Measurements from ENCODE around the gene RAPGEF4. TPM values are rescaled to one million over a fixed set of nuclear protein-coding genes. Genes with fewer than 3 reads are reported as not detected.

The RAPGEF4 gene
- total and polyA plus RNA-seq, 4 donors: 0.46 to 22.8 (median 3.9) TPM

GRCh38 chr2:172846551-172846950 lies 110.9 kb downstream of the RAPGEF4 start:
- Histone ChIP-seq H3K4me1 (ENCODE audit: control insufficient read depth in 1 of 2, insufficient read depth in 2 of 2, low read length in 2 of 2) (no peaks in the 10 kb centered on the region), H3K9me3 (ENCODE audit: control insufficient read depth, low read length) (no peaks in the 10 kb centered on the region), H3K27me3 (ENCODE audit: control insufficient read depth in 1 of 2, insufficient read depth in 2 of 2, low read length in 1 of 2) (no peaks in the 10 kb centered on the region), H3K27ac (ENCODE audit: low read depth in 1 of 2, low read length in 2 of 2) (no peak overlapping the region), H3K36me3 (ENCODE audit: control insufficient read depth in 1 of 2, insufficient read depth in 2 of 2, low read length in 1 of 2) (no peaks in the 10 kb centered on the region), H3K4me3 (ENCODE audit: low read length in 2 of 2) (no peak overlapping the region)
- DNase-seq (no peak), ATAC-seq (ENCODE audit: low FRiP score) (no peak)
- intact Hi-C loops (cut with DNase I): no loop called here
- 78 to 83% methylated on average over 5 of the region's 5 CpGs for WGBS, 2 donors

- H3K4me1 ChIP-seq (ENCODE audit: control insufficient read depth in 1 of 2, insufficient read depth in 2 of 2, low read length in 2 of 2): no peaks in the 10 kb centered on the region
- no peaks in the 10 kb centered on the region for H3K9me3 ChIP-seq (ENCODE audit: control insufficient read depth, low read length)
- no peak for DNase-seq
- 83 to 95% methylated on average over 5 of the region's 5 CpGs for WGBS, 2 donors
- ATAC-seq (ENCODE audit: low FRiP score): no peak
- intact Hi-C loops (cut with DNase I): no loop called here
- H3K27me3 ChIP-seq (ENCODE audit: control insufficient read depth in 1 of 2, insufficient read depth in 2 of 2, low read length in 1 of 2): no peaks in the 10 kb centered on the region
- H3K4me3 ChIP-seq (ENCODE audit: low read length in 2 of 2): no peak overlapping the region
- H3K27ac ChIP-seq (ENCODE audit: low read depth in 1 of 2, low read length in 2 of 2): no peak overlapping the region
- no peaks in the 10 kb centered on the region for H3K36me3 ChIP-seq (ENCODE audit: control insufficient read depth in 1 of 2, insufficient read depth in 2 of 2, low read length in 1 of 2)
Observed at GRCh38 chr2:172847188-172847587, 111.5 kb downstream of the RAPGEF4 start.

GRCh38 chr2:172848519-172848918 lies 112.9 kb downstream of the RAPGEF4 start:
- Histone ChIP-seq H3K9me3 (ENCODE audit: control insufficient read depth, low read length) (no peaks in the 10 kb centered on the region), H3K27me3 (ENCODE audit: control insufficient read depth in 1 of 2, insufficient read depth in 2 of 2, low read length in 1 of 2) (no peaks in the 10 kb centered on the region), H3K27ac (ENCODE audit: low read depth in 1 of 2, low read length in 2 of 2) (no peak overlapping the region), H3K4me3 (ENCODE audit: low read length in 2 of 2) (no peak overlapping the region), H3K4me1 (ENCODE audit: control insufficient read depth in 1 of 2, insufficient read depth in 2 of 2, low read length in 2 of 2) (no peaks in the 10 kb centered on the region), H3K36me3 (ENCODE audit: control insufficient read depth in 1 of 2, insufficient read depth in 2 of 2, low read length in 1 of 2) (no peaks in the 10 kb centered on the region)
- ATAC-seq (ENCODE audit: low FRiP score) (no peak), DNase-seq (no peak)
- intact Hi-C loops (cut with DNase I): no loop called here
- WGBS, 2 donors: 75 to 76% methylated on average over 2 of the region's 2 CpGs

- Histone ChIP-seq H3K9me3 (ENCODE audit: control insufficient read depth, low read length) (no peaks in the 10 kb centered on the region), H3K36me3 (ENCODE audit: control insufficient read depth in 1 of 2, insufficient read depth in 2 of 2, low read length in 1 of 2) (no peaks in the 10 kb centered on the region), H3K4me1 (ENCODE audit: control insufficient read depth in 1 of 2, insufficient read depth in 2 of 2, low read length in 2 of 2) (no peaks in the 10 kb centered on the region), H3K4me3 (ENCODE audit: low read length in 2 of 2) (no peak overlapping the region), H3K27ac (ENCODE audit: low read depth in 1 of 2, low read length in 2 of 2) (no peak overlapping the region), H3K27me3 (ENCODE audit: control insufficient read depth in 1 of 2, insufficient read depth in 2 of 2, low read length in 1 of 2) (no peaks in the 10 kb centered on the region)
- 83 to 88% methylated on average over 4 of the region's 4 CpGs for WGBS, 2 donors
- intact Hi-C loops (cut with DNase I): no loop called here
- DNase-seq (no peak), ATAC-seq (ENCODE audit: low FRiP score) (no peak)
Observed at GRCh38 chr2:172849519-172850217, 114.0 kb downstream of the RAPGEF4 start.

GRCh38 chr2:172855588-172855987 lies 119.9 kb downstream of the RAPGEF4 start:
- H3K9me3 ChIP-seq (ENCODE audit: control insufficient read depth, low read length): no peaks in the 10 kb centered on the region
- intact Hi-C loops (cut with DNase I): no loop called here
- no peaks in the 10 kb centered on the region for H3K36me3 ChIP-seq (ENCODE audit: control insufficient read depth in 1 of 2, insufficient read depth in 2 of 2, low read length in 1 of 2)
- ATAC-seq (ENCODE audit: low FRiP score): no peak
- H3K27ac ChIP-seq (ENCODE audit: low read depth in 1 of 2, low read length in 2 of 2): no peak overlapping the region
- H3K4me3 ChIP-seq (ENCODE audit: low read length in 2 of 2): no peak overlapping the region
- H3K4me1 ChIP-seq (ENCODE audit: control insufficient read depth in 1 of 2, insufficient read depth in 2 of 2, low read length in 2 of 2): no peaks in the 10 kb centered on the region
- no peak for DNase-seq
- H3K27me3 ChIP-seq (ENCODE audit: control insufficient read depth in 1 of 2, insufficient read depth in 2 of 2, low read length in 1 of 2): no peaks in the 10 kb centered on the region

- Histone ChIP-seq H3K9me3 (ENCODE audit: control insufficient read depth, low read length) (no peaks in the 10 kb centered on the region), H3K36me3 (ENCODE audit: control insufficient read depth in 1 of 2, insufficient read depth in 2 of 2, low read length in 1 of 2) (no peaks in the 10 kb centered on the region), H3K27ac (ENCODE audit: low read depth in 1 of 2, low read length in 2 of 2) (no peak overlapping the region), H3K27me3 (ENCODE audit: control insufficient read depth in 1 of 2, insufficient read depth in 2 of 2, low read length in 1 of 2) (no peaks in the 10 kb centered on the region), H3K4me3 (ENCODE audit: low read length in 2 of 2) (no peak overlapping the region), H3K4me1 (ENCODE audit: control insufficient read depth in 1 of 2, insufficient read depth in 2 of 2, low read length in 2 of 2) (no peaks in the 10 kb centered on the region)
- 87 to 93% methylated on average over 2 of the region's 2 CpGs for WGBS, 2 donors
- intact Hi-C loops (cut with DNase I): no loop called here
- ATAC-seq (ENCODE audit: low FRiP score) (no peak), DNase-seq (no peak)
Observed at GRCh38 chr2:172856606-172857005, 121.0 kb downstream of the RAPGEF4 start.

GRCh38 chr2:172858473-172858745 lies 122.8 kb downstream of the RAPGEF4 start:
- Histone ChIP-seq H3K36me3 (ENCODE audit: control insufficient read depth in 1 of 2, insufficient read depth in 2 of 2, low read length in 1 of 2) (no peaks in the 10 kb centered on the region), H3K27ac (ENCODE audit: low read depth in 1 of 2, low read length in 2 of 2) (no peak overlapping the region), H3K27me3 (ENCODE audit: control insufficient read depth in 1 of 2, insufficient read depth in 2 of 2, low read length in 1 of 2) (peaks cover 0 to 1% of the 10 kb centered on the region in 2 donors), H3K4me3 (ENCODE audit: low read length in 2 of 2) (no peak overlapping the region), H3K4me1 (ENCODE audit: control insufficient read depth in 1 of 2, insufficient read depth in 2 of 2, low read length in 2 of 2) (no peaks in the 10 kb centered on the region), H3K9me3 (ENCODE audit: control insufficient read depth, low read length) (no peaks in the 10 kb centered on the region)
- intact Hi-C loops (cut with DNase I): no loop called here
- WGBS, 2 donors: 56 to 57% methylated on average over 1 of the region's 1 CpG
- ATAC-seq (ENCODE audit: low FRiP score): no peak
- no peak for DNase-seq

- no peaks in the 10 kb centered on the region for H3K4me1 ChIP-seq (ENCODE audit: control insufficient read depth in 1 of 2, insufficient read depth in 2 of 2, low read length in 2 of 2)
- 49 to 50% methylated on average over 9 of the region's 9 CpGs for WGBS, 2 donors
- no peak overlapping the region for H3K27ac ChIP-seq (ENCODE audit: low read depth in 1 of 2, low read length in 2 of 2)
- no peak overlapping the region for H3K4me3 ChIP-seq (ENCODE audit: low read length in 2 of 2)
- H3K9me3 ChIP-seq (ENCODE audit: control insufficient read depth, low read length): no peaks in the 10 kb centered on the region
- intact Hi-C loops (cut with DNase I): no loop called here
- H3K27me3 ChIP-seq (ENCODE audit: control insufficient read depth in 1 of 2, insufficient read depth in 2 of 2, low read length in 1 of 2): peaks cover 0 to 1% of the 10 kb centered on the region in 2 donors
- no peaks in the 10 kb centered on the region for H3K36me3 ChIP-seq (ENCODE audit: control insufficient read depth in 1 of 2, insufficient read depth in 2 of 2, low read length in 1 of 2)
- no peak for ATAC-seq (ENCODE audit: low FRiP score)
- DNase-seq: no peak
Observed at GRCh38 chr2:172859581-172860335, 124.1 kb downstream of the RAPGEF4 start.

GRCh38 chr2:172860336-172860707 lies 124.7 kb downstream of the RAPGEF4 start:
- no peaks in the 10 kb centered on the region for H3K9me3 ChIP-seq (ENCODE audit: control insufficient read depth, low read length)
- 59 to 66% methylated on average over 2 of the region's 2 CpGs for WGBS, 2 donors
- no peaks in the 10 kb centered on the region for H3K4me1 ChIP-seq (ENCODE audit: control insufficient read depth in 1 of 2, insufficient read depth in 2 of 2, low read length in 2 of 2)
- ATAC-seq (ENCODE audit: low FRiP score) (no peak), DNase-seq (no peak)
- H3K27ac ChIP-seq (ENCODE audit: low read depth in 1 of 2, low read length in 2 of 2): no peak overlapping the region
- intact Hi-C loops (cut with DNase I): no loop called here
- H3K36me3 ChIP-seq (ENCODE audit: control insufficient read depth in 1 of 2, insufficient read depth in 2 of 2, low read length in 1 of 2): no peaks in the 10 kb centered on the region
- no peak overlapping the region for H3K4me3 ChIP-seq (ENCODE audit: low read length in 2 of 2)
- H3K27me3 ChIP-seq (ENCODE audit: control insufficient read depth in 1 of 2, insufficient read depth in 2 of 2, low read length in 1 of 2): peaks cover 0 to 1% of the 10 kb centered on the region in 2 donors

All from aorta (tissue), 5 donors.